GM18507 (cell line): Measurements from ENCODE around the gene SMC1A.

Experiments
- DNase-seq: peaks from one replicate; pipeline ENCODE4 v3.0.0; 2011; ENCODE audit warnings: low read depth; ENCODE audit not compliant: insufficient read length; ENCODE audit errors: extremely low spot score
- FAIRE-seq: peaks from 2 replicates; lab custom pipeline; 2011; peaks lifted over from hg19 to GRCh38; lab: Jason Lieb, UNC

The SMC1A gene

GRCh38 chrX:53357799-53358530 lies 64.5 kb downstream of the SMC1A start:
- DNase-seq (no peak), FAIRE-seq (no peak)

- no peak for DNase-seq
- FAIRE-seq, result no peak
Measured at GRCh38 chrX:53356186-53356585, 66.3 kb downstream of the SMC1A start.

- DNase-seq, result no peak
- FAIRE-seq, result peak; percentile 41
Measured at GRCh38 chrX:53354669-53355068, 67.8 kb downstream of the SMC1A start.

GRCh38 chrX:53347948-53348347 lies 74.5 kb downstream of the SMC1A start:
- DNase-seq (no peak), FAIRE-seq (no peak)

GRCh38 chrX:53340852-53341645 lies 81.4 kb downstream of the SMC1A start:
- FAIRE-seq (no peak), DNase-seq (no peak)

GRCh38 chrX:53337101-53337500 lies 85.4 kb downstream of the SMC1A start:
- DNase-seq (no peak), FAIRE-seq (no peak)

- DNase-seq (no peak), FAIRE-seq (no peak)
Measured at GRCh38 chrX:53333853-53334252, 88.6 kb downstream of the SMC1A start.

- DNase-seq (no peak), FAIRE-seq (no peak)
Measured at GRCh38 chrX:53332204-53332603, 90.2 kb downstream of the SMC1A start.

- FAIRE-seq (no peak), DNase-seq (no peak)
Measured at GRCh38 chrX:53330331-53330730, 92.1 kb downstream of the SMC1A start.

GRCh38 chrX:53324803-53325202 lies 97.7 kb downstream of the SMC1A start:
- FAIRE-seq (no peak), DNase-seq (no peak)
